Prostate gland (tissue), 2 donors: ENCODE measurements around the gene DHRS2. TPM values are rescaled to one million over a fixed set of nuclear protein-coding genes. Genes with fewer than 3 reads are reported as not detected.

Experiments
- DNase-seq: peaks from one replicate; pipeline ENCODE4 v3.0.0-alpha.2; 2019; ENCODE audit warnings: low spot score
- H3K27ac ChIP-seq, 2 donors: fragments of 200-600 bp; sonication (generic); 2 replicates each; pipeline ENCODE4 v1.5.1; 2017 to 2019
- H3K27me3 ChIP-seq: fragments of 200-600 bp; sonication (generic); replicated peaks from 2 replicates; pipeline ENCODE4 v1.5.1; 2019; ENCODE audit not compliant: insufficient read depth
- H3K36me3 ChIP-seq, 2 donors: fragments of 200-600 bp; sonication (generic); 1 replicate in 1 of 2; 2 replicates in 1 of 2; pipeline versions ENCODE4 v1.5.1 to v1.8.1; 2017 to 2019
- H3K4me1 ChIP-seq: fragments of 200-600 bp; sonication (generic); replicated peaks from 2 replicates; pipeline ENCODE4 v1.5.1; 2019
- H3K4me3 ChIP-seq, 2 donors: fragments of 200-600 bp; sonication (generic); 2 replicates each; pipeline ENCODE4 v1.5.1; 2017 to 2019
- H3K9me3 ChIP-seq: fragments of 200-600 bp; sonication (generic); 2 replicates; pipeline ENCODE4 v1.5.1; 2017
- CTCF ChIP-seq, 4 experiments: fragments of 200-600 bp in 2 of 4; fragments of 450-650 bp in 2 of 4; sonication (generic) in 2 of 4; IDR thresholded peaks; 1 replicate in 3 of 4; 2 replicates in 1 of 4; pipeline ENCODE4 v1.5.1; 2016 to 2019; ENCODE audit warnings: antibody characterized with exemption in 4 of 4, mild to moderate bottlenecking in 2 of 4, moderate library complexity in 2 of 4
- POLR2A ChIP-seq: fragments of 450-650 bp; IDR thresholded peaks from one replicate; pipeline ENCODE4 v1.6.1; 2016; ENCODE audit warnings: antibody characterized with exemption, mild to moderate bottlenecking
- POLR2AphosphoS5 ChIP-seq: sonication (generic); formaldehyde crosslinking; IDR thresholded peaks from one replicate; pipeline ENCODE4 v1.6.1; 2017; ENCODE audit warnings: antibody characterized with exemption
- WGBS: methylation state at CpG from one replicate; pipeline ENCODE4 v1.1.5; 2018; 5-methylcytosine and 5-hydroxymethylcytosine counted together
- intact Hi-C: fragments of 100-400 bp; cut with DNase I; formaldehyde crosslinking; loops from one replicate; pipeline ENCODE4 v1.14.2; 2022
- total RNA-seq, 2 donors: library from RNA; depleted of rRNA; stranded (reverse); fragments of >200 nt; gene quantifications; one replicate each; pipeline ENCODE4 v1.1.0, GENCODE V29; 2016

The DHRS2 gene
- total RNA-seq, 2 donors from 2014 or later: 1.2 to 5.9 TPM

DNA sequence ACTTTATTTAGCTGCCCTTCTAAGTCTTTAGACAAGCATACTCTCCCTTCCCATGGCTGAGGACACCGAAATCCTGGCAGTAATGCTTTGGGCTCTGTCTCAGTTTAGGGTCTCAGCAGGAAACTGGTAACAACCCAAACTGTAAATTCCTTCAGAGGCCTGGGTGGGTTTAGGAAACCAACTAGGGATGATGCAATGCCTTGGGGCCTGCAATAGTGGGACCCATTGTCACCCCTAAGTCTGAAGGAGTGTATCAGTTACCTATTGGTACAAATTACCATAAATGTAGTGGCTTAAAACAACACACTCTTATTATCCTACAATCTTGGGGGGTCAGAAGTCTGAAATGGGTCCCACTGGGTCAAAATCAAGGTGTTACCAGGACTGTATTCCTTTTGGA lies 36.0 kb downstream of the DHRS2 start:
- H3K4me3 ChIP-seq: no peak overlapping the region
- no peaks in the 10 kb centered on the region for H3K4me1 ChIP-seq
- TF ChIP-seq POLR2A: no peak
- TF ChIP-seq POLR2AphosphoS5: no peak
- no peak for TF ChIP-seq CTCF (IDR thresholded peaks at IDR 0.05)
- 94% methylated on average over 1 of the region's 1 CpG for WGBS
- no peaks in the 10 kb centered on the region for H3K27me3 ChIP-seq
- DNase-seq: no peak
- intact Hi-C loops: no loop called here
- H3K9me3 ChIP-seq: no peaks in the 10 kb centered on the region
- H3K27ac ChIP-seq: no peak overlapping the region
- no peaks in the 10 kb centered on the region for H3K36me3 ChIP-seq

DNA sequence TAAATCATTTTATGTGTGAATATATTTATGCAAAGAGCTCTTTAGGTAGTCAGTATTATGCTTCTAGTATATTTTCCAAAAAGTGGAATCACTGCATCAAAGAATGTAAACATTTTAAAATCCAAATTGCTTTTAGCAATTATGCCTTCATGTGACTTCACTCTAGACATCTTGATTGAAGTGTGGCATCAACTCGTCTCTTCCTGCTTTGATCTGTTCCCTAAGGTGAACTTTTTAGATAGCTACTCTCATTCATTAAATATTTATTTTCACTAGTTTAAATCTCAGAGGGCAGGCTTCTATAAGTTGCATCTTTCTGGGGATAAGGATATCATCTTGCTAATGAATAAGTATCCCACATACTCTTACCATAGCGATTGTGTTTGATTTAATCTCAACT lies 39.2 kb downstream of the DHRS2 start:
- no peaks in the 10 kb centered on the region for H3K9me3 ChIP-seq
- no peaks in the 10 kb centered on the region for H3K27me3 ChIP-seq
- no peak overlapping the region for H3K27ac ChIP-seq
- H3K4me1 ChIP-seq: no peaks in the 10 kb centered on the region
- H3K4me3 ChIP-seq: no peak overlapping the region
- H3K36me3 ChIP-seq: no peaks in the 10 kb centered on the region
- TF ChIP-seq POLR2A: no peak
- TF ChIP-seq CTCF (IDR thresholded peaks at IDR 0.05): no peak
- no peak for TF ChIP-seq POLR2AphosphoS5
- 53% methylated on average over 2 of the region's 2 CpGs for WGBS
- DNase-seq: no peak
- intact Hi-C loops: no loop called here

DNA sequence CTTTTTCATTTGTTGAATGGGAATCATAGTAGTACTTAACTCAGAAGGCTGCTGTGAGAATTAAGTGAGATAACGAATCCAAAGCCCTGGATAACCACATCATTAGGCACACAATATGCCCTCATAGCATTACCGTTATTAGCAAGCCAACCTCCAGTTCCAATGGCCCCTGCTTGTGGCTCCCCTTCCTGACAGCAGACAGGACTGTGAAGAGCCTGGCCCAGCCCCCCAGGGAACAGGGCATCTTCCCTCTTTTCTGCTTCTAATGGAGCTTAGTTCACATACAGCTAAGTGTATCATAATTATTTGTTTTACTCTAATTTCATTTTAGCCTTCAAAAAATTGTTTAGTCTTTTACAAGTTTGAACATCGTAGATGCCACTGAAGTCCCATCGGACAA lies 39.7 kb downstream of the DHRS2 start:
- intact Hi-C loops: no loop called here
- no peaks in the 10 kb centered on the region for H3K9me3 ChIP-seq
- no peak for TF ChIP-seq POLR2AphosphoS5
- TF ChIP-seq CTCF (IDR thresholded peaks at IDR 0.05): no peak
- no peak for TF ChIP-seq POLR2A
- H3K4me3 ChIP-seq: no peak overlapping the region
- no peaks in the 10 kb centered on the region for H3K36me3 ChIP-seq
- H3K27me3 ChIP-seq: no peaks in the 10 kb centered on the region
- 92% methylated on average over 4 of the region's 4 CpGs for WGBS
- no peaks in the 10 kb centered on the region for H3K4me1 ChIP-seq
- H3K27ac ChIP-seq: no peak overlapping the region
- no peak for DNase-seq

- 76% methylated on average over 1 of the region's 1 CpG for WGBS
Measured at GRCh38 chr14:23681337-23681736, 45.2 kb downstream of the DHRS2 start.

More at GRCh38 chr14:23681337-23681736, 45.2 kb downstream of the DHRS2 start:
- Histone ChIP-seq H3K27ac (no peak overlapping the region), H3K27me3 (no peaks in the 10 kb centered on the region), H3K9me3 (no peaks in the 10 kb centered on the region), H3K4me3 (no peak overlapping the region), H3K4me1 (no peaks in the 10 kb centered on the region), H3K36me3 (no peaks in the 10 kb centered on the region)
- TF ChIP-seq POLR2AphosphoS5: no peak
- TF ChIP-seq CTCF (IDR thresholded peaks at IDR 0.05): no peak
- TF ChIP-seq POLR2A: no peak
- intact Hi-C loops: no loop called here
- no peak for DNase-seq
